ENCODE measurements around the gene DSCAML1.

Gene DSCAML1

GRCh38 chr11:117480221-117480620 lies 316.8 kb downstream of the DSCAML1 start:
- Histone ChIP-seq H3K27ac (ENCODE audit: insufficient read depth in 1 of 2, low read depth in 1 of 2, low read length in 2 of 2, poor library complexity in 1 of 2, severe bottlenecking in 2 of 2) (no peak overlapping the region), H3K27me3 (replicated peaks in 2 of 5; ENCODE audit: control insufficient read depth in 4 of 5, insufficient read depth in 5 of 5, low read length in 4 of 5) (no peaks in the 10 kb centered on the region), H3K4me3 (ENCODE audit: control insufficient read depth in 1 of 7, extremely low read depth in 1 of 7, insufficient read depth in 4 of 7, low read depth in 2 of 7, low read length in 6 of 7) (no peak overlapping the region), H3K9me3 (ENCODE audit: control extremely low read depth in 1 of 5, control insufficient read depth in 4 of 5, insufficient read depth in 2 of 5, low read depth in 1 of 5, low read length in 4 of 5) (no peaks in the 10 kb centered on the region), H3K36me3 (ENCODE audit: control insufficient read depth in 4 of 4, insufficient read depth in 4 of 4, low read length in 3 of 4) (no peaks in the 10 kb centered on the region), H3K4me1 (ENCODE audit: control extremely low read depth in 1 of 4, control insufficient read depth in 4 of 4, insufficient read depth in 4 of 4, low read length in 3 of 4) (peaks cover 0 to 24% (median 14%) of the 10 kb centered on the region in 4 experiments)
- WGBS (ENCODE audit: insufficient coverage), result 96% methylated on average over 5 of the region's 15 CpGs
- ChIA-PET CTCF (interaction anchor here (1.1 to 1.5 kb wide), 2 partner anchors 10 to 328 kb away, joined by 4 to 5 read pairs; no protein-coding TSS in a partner anchor), POLR2A (no interaction called here)
- DNase-seq, result no peak

- ChIA-PET CTCF (interaction anchor here (0.6 to 1.5 kb wide), 2 partner anchors 55 to 329 kb away, joined by 3 to 4 read pairs; no protein-coding TSS in a partner anchor), POLR2A (no interaction called here)
- 87% methylated on average over 3 of the region's 8 CpGs for WGBS (ENCODE audit: insufficient coverage)
- DNase-seq, result peak in 2 of 3 donors; percentile 21 to 35
- H3K36me3 ChIP-seq (ENCODE audit: control insufficient read depth in 4 of 4, insufficient read depth in 4 of 4, low read length in 3 of 4), result no peaks in the 10 kb centered on the region
- H3K4me3 ChIP-seq (ENCODE audit: control insufficient read depth in 1 of 7, extremely low read depth in 1 of 7, insufficient read depth in 4 of 7, low read depth in 2 of 7, low read length in 6 of 7), result no peak overlapping the region
- no peak overlapping the region for H3K27ac ChIP-seq (ENCODE audit: insufficient read depth in 1 of 2, low read depth in 1 of 2, low read length in 2 of 2, poor library complexity in 1 of 2, severe bottlenecking in 2 of 2)
- no peaks in the 10 kb centered on the region for H3K27me3 ChIP-seq (replicated peaks in 2 of 5; ENCODE audit: control insufficient read depth in 4 of 5, insufficient read depth in 5 of 5, low read length in 4 of 5)
- H3K9me3 ChIP-seq (ENCODE audit: control extremely low read depth in 1 of 5, control insufficient read depth in 4 of 5, insufficient read depth in 2 of 5, low read depth in 1 of 5, low read length in 4 of 5), result no peaks in the 10 kb centered on the region
- peaks cover 0 to 24% (median 14%) of the 10 kb centered on the region in 4 experiments for H3K4me1 ChIP-seq (ENCODE audit: control extremely low read depth in 1 of 4, control insufficient read depth in 4 of 4, insufficient read depth in 4 of 4, low read length in 3 of 4)
These were observed 317.6 kb downstream of the DSCAML1 start for GRCh38 chr11:117479372-117479771.

DNA sequence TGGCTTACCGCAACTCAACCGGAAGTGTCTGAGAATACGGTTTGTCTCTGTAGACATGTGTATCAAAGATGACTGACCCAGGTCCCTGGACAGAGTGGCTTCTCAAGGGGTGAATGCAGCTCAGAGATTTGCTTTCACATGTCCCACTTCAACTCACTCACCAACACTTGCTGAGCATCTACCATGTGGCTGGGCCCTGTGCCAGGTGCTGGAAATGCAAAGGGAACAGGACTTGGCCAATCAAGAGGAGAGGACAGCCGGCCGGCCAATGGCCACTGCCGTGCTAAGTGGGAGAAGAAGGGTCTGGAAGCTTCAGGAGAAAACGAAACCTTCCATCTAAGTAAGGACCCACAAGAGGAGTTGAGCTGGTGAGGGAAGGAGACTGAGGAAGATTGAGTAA lies 318.1 kb downstream of the DSCAML1 start:
- H3K4me1 ChIP-seq (ENCODE audit: control extremely low read depth in 1 of 4, control insufficient read depth in 4 of 4, insufficient read depth in 4 of 4, low read length in 3 of 4), result peaks cover 0 to 24% (median 14%) of the 10 kb centered on the region in 4 experiments
- H3K9me3 ChIP-seq (ENCODE audit: control extremely low read depth in 1 of 5, control insufficient read depth in 4 of 5, insufficient read depth in 2 of 5, low read depth in 1 of 5, low read length in 4 of 5), result no peaks in the 10 kb centered on the region
- H3K27me3 ChIP-seq (replicated peaks in 2 of 5; ENCODE audit: control insufficient read depth in 4 of 5, insufficient read depth in 5 of 5, low read length in 4 of 5), result no peaks in the 10 kb centered on the region
- no peaks in the 10 kb centered on the region for H3K36me3 ChIP-seq (ENCODE audit: control insufficient read depth in 4 of 4, insufficient read depth in 4 of 4, low read length in 3 of 4)
- H3K27ac ChIP-seq (ENCODE audit: insufficient read depth in 1 of 2, low read depth in 1 of 2, low read length in 2 of 2, poor library complexity in 1 of 2, severe bottlenecking in 2 of 2), result no peak overlapping the region
- 94% methylated on average over 6 of the region's 7 CpGs for WGBS (ENCODE audit: insufficient coverage)
- ChIA-PET POLR2A (no interaction called here), CTCF (interaction anchor here (1.5 kb wide), 1 partner anchor 330 kb away, joined by 4 read pairs; no protein-coding TSS in a partner anchor)
- no peak overlapping the region for H3K4me3 ChIP-seq (ENCODE audit: control insufficient read depth in 1 of 7, extremely low read depth in 1 of 7, insufficient read depth in 4 of 7, low read depth in 2 of 7, low read length in 6 of 7)
- no peak for DNase-seq

GRCh38 chr11:117478126-117478860 lies 318.7 kb downstream of the DSCAML1 start:
- Histone ChIP-seq H3K27me3 (replicated peaks in 2 of 5; ENCODE audit: control insufficient read depth in 4 of 5, insufficient read depth in 5 of 5, low read length in 4 of 5) (no peaks in the 10 kb centered on the region), H3K4me1 (ENCODE audit: control extremely low read depth in 1 of 4, control insufficient read depth in 4 of 4, insufficient read depth in 4 of 4, low read length in 3 of 4) (peaks cover 0 to 24% (median 14%) of the 10 kb centered on the region in 4 experiments), H3K9me3 (ENCODE audit: control extremely low read depth in 1 of 5, control insufficient read depth in 4 of 5, insufficient read depth in 2 of 5, low read depth in 1 of 5, low read length in 4 of 5) (no peaks in the 10 kb centered on the region), H3K4me3 (ENCODE audit: control insufficient read depth in 1 of 7, extremely low read depth in 1 of 7, insufficient read depth in 4 of 7, low read depth in 2 of 7, low read length in 6 of 7) (no peak overlapping the region), H3K36me3 (ENCODE audit: control insufficient read depth in 4 of 4, insufficient read depth in 4 of 4, low read length in 3 of 4) (no peaks in the 10 kb centered on the region), H3K27ac (ENCODE audit: insufficient read depth in 1 of 2, low read depth in 1 of 2, low read length in 2 of 2, poor library complexity in 1 of 2, severe bottlenecking in 2 of 2) (no peak overlapping the region)
- 88% methylated on average over 11 of the region's 13 CpGs for WGBS (ENCODE audit: insufficient coverage)
- DNase-seq, result no peak
- ChIA-PET CTCF (interaction anchor here (1.0 kb wide), 1 partner anchor 331 kb away, joined by 3 read pairs; no protein-coding TSS in a partner anchor), POLR2A (no interaction called here)

DNA sequence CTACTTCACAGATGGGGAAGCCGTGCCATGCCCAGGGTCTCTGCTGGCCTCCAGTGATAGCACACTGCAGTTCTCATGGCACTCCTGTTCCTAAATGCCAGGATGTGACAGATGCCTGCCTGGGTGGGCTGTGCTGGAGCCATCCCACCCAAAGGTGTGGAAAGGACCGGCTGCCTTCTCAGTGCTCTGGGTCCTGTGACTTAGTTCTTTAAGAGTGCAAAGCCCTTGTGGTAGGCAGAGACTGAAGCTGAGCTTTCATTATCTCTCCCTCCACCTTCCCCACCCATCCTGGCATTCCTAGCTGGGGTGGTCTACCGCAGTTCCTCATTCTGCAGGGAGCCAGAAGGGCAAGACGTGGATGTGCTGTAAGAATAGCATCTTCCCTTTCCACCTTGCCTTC lies 319.3 kb downstream of the DSCAML1 start:
- peaks cover 0 to 24% (median 14%) of the 10 kb centered on the region in 4 experiments for H3K4me1 ChIP-seq (ENCODE audit: control extremely low read depth in 1 of 4, control insufficient read depth in 4 of 4, insufficient read depth in 4 of 4, low read length in 3 of 4)
- no peaks in the 10 kb centered on the region for H3K27me3 ChIP-seq (replicated peaks in 2 of 5; ENCODE audit: control insufficient read depth in 4 of 5, insufficient read depth in 5 of 5, low read length in 4 of 5)
- DNase-seq, result peak in 1 of 3 donors; percentile 20
- no peaks in the 10 kb centered on the region for H3K9me3 ChIP-seq (ENCODE audit: control extremely low read depth in 1 of 5, control insufficient read depth in 4 of 5, insufficient read depth in 2 of 5, low read depth in 1 of 5, low read length in 4 of 5)
- ChIA-PET POLR2A (no interaction called here), CTCF (interaction anchor here (1.0 kb wide), 1 partner anchor 331 kb away, joined by 3 read pairs; no protein-coding TSS in a partner anchor)
- H3K27ac ChIP-seq (ENCODE audit: insufficient read depth in 1 of 2, low read depth in 1 of 2, low read length in 2 of 2, poor library complexity in 1 of 2, severe bottlenecking in 2 of 2), result no peak overlapping the region
- no peak overlapping the region for H3K4me3 ChIP-seq (ENCODE audit: control insufficient read depth in 1 of 7, extremely low read depth in 1 of 7, insufficient read depth in 4 of 7, low read depth in 2 of 7, low read length in 6 of 7)
- WGBS (ENCODE audit: insufficient coverage), result 33% methylated on average over 1 of the region's 4 CpGs
- H3K36me3 ChIP-seq (ENCODE audit: control insufficient read depth in 4 of 4, insufficient read depth in 4 of 4, low read length in 3 of 4), result no peaks in the 10 kb centered on the region

GRCh38 chr11:117476531-117477142 lies 320.4 kb downstream of the DSCAML1 start:
- CTCF ChIA-PET, result interaction anchor here (1.1 kb wide), 1 partner anchor 51 kb away, joined by 4 read pairs; no protein-coding TSS in a partner anchor
- no peak for DNase-seq
- Histone ChIP-seq H3K27ac (ENCODE audit: insufficient read depth in 1 of 2, low read depth in 1 of 2, low read length in 2 of 2, poor library complexity in 1 of 2, severe bottlenecking in 2 of 2) (no peak overlapping the region), H3K9me3 (ENCODE audit: control extremely low read depth in 1 of 5, control insufficient read depth in 4 of 5, insufficient read depth in 2 of 5, low read depth in 1 of 5, low read length in 4 of 5) (no peaks in the 10 kb centered on the region), H3K4me3 (ENCODE audit: control insufficient read depth in 1 of 7, extremely low read depth in 1 of 7, insufficient read depth in 4 of 7, low read depth in 2 of 7, low read length in 6 of 7) (no peak overlapping the region), H3K4me1 (ENCODE audit: control extremely low read depth in 1 of 4, control insufficient read depth in 4 of 4, insufficient read depth in 4 of 4, low read length in 3 of 4) (peaks cover 0 to 24% (median 14%) of the 10 kb centered on the region in 4 experiments), H3K36me3 (ENCODE audit: control insufficient read depth in 4 of 4, insufficient read depth in 4 of 4, low read length in 3 of 4) (no peaks in the 10 kb centered on the region), H3K27me3 (replicated peaks in 2 of 5; ENCODE audit: control insufficient read depth in 4 of 5, insufficient read depth in 5 of 5, low read length in 4 of 5) (no peaks in the 10 kb centered on the region)
- POLR2A ChIA-PET, result interaction anchor here (0.7 kb wide), 1 partner anchor 576 kb away, joined by 3 read pairs; no protein-coding TSS in a partner anchor
- WGBS (ENCODE audit: insufficient coverage), result 78% methylated on average over 5 of the region's 10 CpGs

Data from common myeloid progenitor, CD34-positive (primary cell).